Fibroblast of pulmonary artery (primary cell): ENCODE data around the gene CDC14C.

Experiments used
- DNase-seq: peaks from one replicate; pipeline ENCODE4 v3.0.0-alpha.2; 2010; ENCODE audit warnings: low read depth
- H3K4me3 ChIP-seq: replicated peaks from 2 replicates; pipeline ENCODE4 v1.5.1; 2011; ENCODE audit warnings: low read depth, mild to moderate bottlenecking, control low read depth, low read length, moderate library complexity
- TF ChIP-seq, protein P1 (sequence below): IDR thresholded peaks from 2 replicates; pipeline ENCODE4 v1.5.1; 2011; ENCODE audit warnings: mild to moderate bottlenecking, control low read depth, low read length, inconsistent platforms; ENCODE audit errors: missing control alignments

CDC14C gene

DNA sequence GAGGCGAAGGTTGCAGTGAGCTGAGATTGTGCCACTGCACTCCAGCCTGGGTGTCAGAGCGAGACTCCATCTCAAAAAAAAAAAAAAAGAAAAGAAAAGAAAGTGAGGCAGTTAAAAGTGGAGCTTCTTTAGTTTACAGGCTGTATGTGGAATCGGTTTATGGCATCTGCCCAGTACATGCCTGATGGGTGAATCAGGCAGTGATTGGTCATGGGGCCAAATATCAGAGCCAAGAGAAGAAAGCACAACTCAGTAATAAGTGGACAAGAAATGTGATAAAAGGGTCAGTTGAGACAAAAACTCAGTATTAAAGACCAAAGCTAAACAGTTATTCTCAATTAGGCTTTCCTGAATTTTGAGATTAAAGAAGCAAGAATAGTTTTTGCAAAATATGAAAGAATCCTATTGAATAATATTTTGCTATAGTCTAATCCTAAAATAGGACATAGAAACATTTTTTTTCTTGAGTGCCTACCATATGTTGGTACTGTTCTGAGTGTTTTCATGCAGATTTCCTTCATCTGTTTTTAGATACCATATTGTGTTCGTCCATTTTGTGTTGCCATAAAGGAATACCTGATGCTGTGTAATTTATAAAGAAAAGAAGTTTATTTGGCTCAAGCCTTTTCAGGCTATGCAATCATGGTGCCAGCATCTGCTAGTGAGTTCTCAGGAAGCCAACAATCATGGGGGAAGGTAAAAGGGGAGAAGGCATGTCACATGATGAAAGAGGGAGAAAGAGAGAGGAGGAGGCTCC, 14.4 kb downstream of the CDC14C start:
- DNase-seq = peak; percentile 40
- H3K4me3 ChIP-seq = no peak overlapping the region
- TF ChIP-seq, protein P1, sequence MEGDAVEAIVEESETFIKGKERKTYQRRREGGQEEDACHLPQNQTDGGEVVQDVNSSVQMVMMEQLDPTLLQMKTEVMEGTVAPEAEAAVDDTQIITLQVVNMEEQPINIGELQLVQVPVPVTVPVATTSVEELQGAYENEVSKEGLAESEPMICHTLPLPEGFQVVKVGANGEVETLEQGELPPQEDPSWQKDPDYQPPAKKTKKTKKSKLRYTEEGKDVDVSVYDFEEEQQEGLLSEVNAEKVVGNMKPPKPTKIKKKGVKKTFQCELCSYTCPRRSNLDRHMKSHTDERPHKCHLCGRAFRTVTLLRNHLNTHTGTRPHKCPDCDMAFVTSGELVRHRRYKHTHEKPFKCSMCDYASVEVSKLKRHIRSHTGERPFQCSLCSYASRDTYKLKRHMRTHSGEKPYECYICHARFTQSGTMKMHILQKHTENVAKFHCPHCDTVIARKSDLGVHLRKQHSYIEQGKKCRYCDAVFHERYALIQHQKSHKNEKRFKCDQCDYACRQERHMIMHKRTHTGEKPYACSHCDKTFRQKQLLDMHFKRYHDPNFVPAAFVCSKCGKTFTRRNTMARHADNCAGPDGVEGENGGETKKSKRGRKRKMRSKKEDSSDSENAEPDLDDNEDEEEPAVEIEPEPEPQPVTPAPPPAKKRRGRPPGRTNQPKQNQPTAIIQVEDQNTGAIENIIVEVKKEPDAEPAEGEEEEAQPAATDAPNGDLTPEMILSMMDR = no peak

DNA sequence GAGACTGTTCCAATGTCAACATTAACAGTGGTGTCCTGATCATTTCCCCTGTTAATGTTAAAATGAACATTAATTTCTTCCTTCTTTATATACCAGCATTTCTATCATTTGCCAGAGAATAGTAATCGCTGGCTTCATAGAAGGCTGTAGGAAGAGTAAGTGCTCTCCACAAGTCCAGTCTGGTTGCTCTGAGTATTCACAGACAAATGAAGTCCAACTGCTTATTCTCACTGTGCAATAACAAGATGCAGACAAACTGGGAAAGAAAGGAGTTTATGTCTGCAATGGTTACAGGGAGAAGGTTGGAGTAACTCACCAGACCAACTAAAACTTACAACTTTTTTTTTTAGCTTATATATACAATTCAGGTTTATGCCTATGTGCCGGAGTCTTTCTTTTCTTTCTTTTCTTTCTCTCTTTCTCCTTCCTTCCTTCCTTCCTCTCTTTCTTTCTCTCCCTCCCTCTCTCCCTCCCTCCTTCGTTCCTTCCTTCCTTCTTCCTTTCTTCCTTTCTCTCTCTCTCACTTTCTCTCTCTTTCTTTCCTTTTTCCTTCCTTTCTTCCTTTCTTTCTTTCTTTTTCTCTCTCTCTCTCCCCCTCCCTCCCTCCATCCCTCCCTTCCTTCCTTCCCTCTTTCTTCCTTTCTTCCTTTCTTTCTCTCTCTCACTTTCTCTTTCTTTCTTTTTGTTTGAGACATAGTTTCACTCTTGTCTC, 19.1 kb downstream of the CDC14C start:
- TF ChIP-seq, protein P1 = no peak
- no peak overlapping the region for H3K4me3 ChIP-seq
- no peak for DNase-seq

DNA sequence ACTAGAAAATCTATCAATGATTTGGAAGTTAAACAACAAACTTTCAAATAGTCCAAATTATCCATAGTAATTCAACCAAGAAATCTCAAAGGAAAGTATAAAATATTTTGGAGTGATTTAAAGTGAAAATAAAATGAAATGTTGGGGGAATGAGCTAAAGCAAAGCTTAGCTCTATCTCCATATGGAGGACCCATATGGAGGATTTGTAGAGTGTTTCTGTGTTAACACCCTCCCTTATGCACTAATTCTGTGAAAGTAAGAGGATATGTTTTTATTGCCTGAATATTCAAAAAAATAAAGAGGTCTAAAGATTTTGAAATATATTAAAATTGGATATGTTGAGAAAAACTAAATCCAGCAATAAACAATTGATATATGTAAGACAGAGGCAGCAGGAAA, 31.6 kb downstream of the CDC14C start:
- H3K4me3 ChIP-seq = no peak overlapping the region
- TF ChIP-seq, protein P1 = no peak
- DNase-seq = no peak

DNA sequence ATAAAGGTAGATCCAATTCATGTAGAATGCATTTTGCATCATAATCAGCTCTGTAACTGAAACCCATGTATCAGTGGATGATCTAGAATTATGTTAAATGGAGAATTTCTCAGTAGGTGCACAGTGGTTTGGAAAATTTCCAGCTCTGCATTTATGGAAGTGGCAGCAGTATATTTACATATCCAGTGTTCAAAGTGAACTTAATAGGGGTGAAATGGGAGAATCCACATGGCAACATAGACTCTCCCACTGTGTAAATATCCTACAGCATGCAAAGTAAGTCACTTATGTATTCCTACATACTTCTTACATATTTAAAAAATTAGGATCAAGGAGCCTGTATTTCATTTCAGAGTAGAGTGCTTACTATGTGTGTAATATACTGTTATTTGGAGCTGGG, 35.3 kb downstream of the CDC14C start:
- TF ChIP-seq, protein P1 = no peak
- DNase-seq = no peak
- no peak overlapping the region for H3K4me3 ChIP-seq

DNA sequence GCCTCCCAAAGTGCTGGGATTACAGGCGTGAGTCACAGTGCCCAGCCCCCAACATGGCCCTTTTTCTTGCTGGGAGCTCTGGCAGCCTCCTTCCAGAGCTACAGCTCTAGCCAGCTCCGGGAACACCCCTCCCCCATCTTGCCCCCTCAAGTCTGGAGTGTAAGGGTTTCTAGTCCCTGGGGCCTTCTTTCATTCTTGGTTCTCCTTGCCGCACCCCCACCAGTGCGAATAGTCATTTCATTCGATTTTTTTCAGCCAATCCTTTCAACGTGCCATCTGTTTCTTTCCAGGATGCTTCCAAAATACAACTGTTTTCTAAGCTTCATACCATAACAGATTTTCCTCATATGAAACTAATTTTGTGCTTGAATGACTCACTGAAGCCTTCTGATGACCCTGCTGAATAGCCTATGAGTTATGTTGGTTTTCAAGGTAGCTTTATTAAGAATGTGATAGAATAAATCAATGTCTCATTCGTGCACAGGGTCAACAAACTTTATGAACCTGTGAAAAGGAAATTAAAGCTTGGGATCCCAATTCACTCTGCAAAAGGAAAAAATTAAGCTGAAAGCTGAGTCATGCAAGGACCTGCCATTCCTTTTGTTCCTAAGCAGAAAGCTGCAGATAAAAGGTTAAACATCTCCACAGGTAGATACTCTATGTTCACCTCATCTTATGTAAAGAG, 38.6 kb downstream of the CDC14C start:
- DNase-seq = no peak
- H3K4me3 ChIP-seq = no peak overlapping the region
- TF ChIP-seq, protein P1 = no peak

DNA sequence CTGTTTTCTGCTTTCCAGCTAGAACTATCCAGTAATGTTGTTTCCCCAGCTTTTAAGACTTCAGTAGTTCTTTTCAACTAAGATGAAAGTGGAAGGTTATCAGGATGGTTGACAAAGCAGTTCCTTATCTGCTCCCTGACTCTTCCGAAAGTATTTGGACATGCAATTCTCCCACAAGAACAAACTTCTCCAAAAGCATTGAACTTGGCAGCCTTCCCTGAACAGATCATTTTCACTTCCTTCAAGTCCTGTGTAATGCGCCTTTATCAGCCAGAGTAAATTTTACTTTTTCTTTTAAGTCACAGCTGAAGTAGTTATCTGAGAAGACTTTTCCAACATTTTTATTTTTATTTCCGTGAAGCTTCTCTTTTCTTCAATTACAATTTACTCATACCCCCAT, 39.7 kb downstream of the CDC14C start:
- DNase-seq = peak; percentile 7
- no peak overlapping the region for H3K4me3 ChIP-seq
- TF ChIP-seq, protein P1 = no peak
